ENCODE data around the gene LRRC8A. TPM values are rescaled to one million over a fixed set of nuclear protein-coding genes. Genes with fewer than 3 reads are reported as not detected.

Gene LRRC8A
- total and polyA plus RNA-seq, 2 of the 13 experiments (the other 11 are each of a cell fraction or from before 2014, with no cell fraction given), result 16.1 to 40.6 TPM

DNA sequence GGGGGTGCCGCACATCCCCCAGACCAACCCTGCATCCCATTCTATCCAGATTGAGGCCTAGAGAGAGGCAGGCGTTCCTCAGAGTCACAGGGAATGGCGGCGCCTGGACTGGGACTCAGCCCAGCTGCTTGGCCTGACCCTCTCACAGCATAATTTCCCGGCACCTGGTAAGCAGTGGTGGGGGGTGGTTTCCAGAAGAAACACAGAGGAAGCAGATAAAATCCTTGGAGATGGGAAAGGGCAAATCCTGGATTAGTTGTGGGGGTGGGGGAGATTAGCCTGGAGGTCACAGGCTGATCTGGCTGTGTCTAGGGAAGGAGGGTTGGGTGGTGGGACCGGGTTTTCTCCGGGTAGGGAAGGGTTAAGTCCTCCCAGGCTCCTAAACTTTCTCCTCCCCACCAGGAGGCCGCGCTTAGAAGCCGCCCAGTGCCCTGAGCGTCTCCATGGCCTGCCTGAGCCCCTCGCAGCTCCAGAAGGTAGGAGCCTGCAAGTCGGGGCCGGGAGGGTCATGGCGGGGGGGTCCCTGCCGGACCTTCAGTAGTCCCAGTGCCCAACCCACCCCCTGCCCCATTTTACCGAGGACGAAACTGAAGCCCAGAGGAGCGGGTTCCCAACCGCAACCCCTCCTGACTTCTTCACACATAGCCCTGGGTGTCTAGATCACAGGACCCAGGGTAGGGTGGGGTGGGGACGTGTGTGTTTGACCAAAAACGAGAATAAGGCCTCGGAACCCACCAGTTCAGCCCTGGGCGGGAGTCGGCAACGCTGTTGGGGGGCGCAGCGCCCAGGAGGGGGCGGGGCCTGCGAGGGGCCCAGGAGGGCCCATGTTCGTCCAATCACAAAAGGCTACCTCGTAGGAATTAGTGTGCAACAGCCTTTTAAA is 40.2 kb downstream of the LRRC8A start (continued):
- TF ChIP-seq HNF1A (IDR thresholded peaks at IDR 0.05; ENCODE audit: low read depth), result no peak
- 0 out of 2 replicates have a peak, but pooled peaks have one; percentile 15 for TF ChIP-seq HNF1A (CRISPR knock-in tag; IDR thresholded peaks at IDR 0.05; ENCODE audit: borderline replicate concordance)
- 0 out of 2 replicates have a peak, but pooled peaks have one; percentile 8 for TF ChIP-seq CTCF (CRISPR knock-in tag; IDR thresholded peaks at IDR 0.05)
- TF ChIP-seq ZNF710 (CRISPR knock-in tag; IDR thresholded peaks at IDR 0.05; ENCODE audit: borderline replicate concordance), result no peak
- TF ChIP-seq YEATS2 (CRISPR knock-in tag; IDR thresholded peaks at IDR 0.05; ENCODE audit: borderline replicate concordance), result no peak
- TF ChIP-seq ZNF335 (CRISPR knock-in tag; IDR thresholded peaks at IDR 0.05), result 0 out of 2 replicates have a peak, but pooled peaks have one; percentile 27
- TF ChIP-seq ZFX (CRISPR knock-in tag; IDR thresholded peaks at IDR 0.05; ENCODE audit: low read depth), result peak; percentile 67
- no peak for TF ChIP-seq LCORL (IDR thresholded peaks at IDR 0.05)
- TF ChIP-seq LCORL (CRISPR knock-in tag; IDR thresholded peaks at IDR 0.05), result 0 out of 2 replicates have a peak, but pooled peaks have one; percentile 17
- no peak for TF ChIP-seq NFATC3 (CRISPR knock-in tag; IDR thresholded peaks at IDR 0.05)
- TF ChIP-seq, protein P1, sequence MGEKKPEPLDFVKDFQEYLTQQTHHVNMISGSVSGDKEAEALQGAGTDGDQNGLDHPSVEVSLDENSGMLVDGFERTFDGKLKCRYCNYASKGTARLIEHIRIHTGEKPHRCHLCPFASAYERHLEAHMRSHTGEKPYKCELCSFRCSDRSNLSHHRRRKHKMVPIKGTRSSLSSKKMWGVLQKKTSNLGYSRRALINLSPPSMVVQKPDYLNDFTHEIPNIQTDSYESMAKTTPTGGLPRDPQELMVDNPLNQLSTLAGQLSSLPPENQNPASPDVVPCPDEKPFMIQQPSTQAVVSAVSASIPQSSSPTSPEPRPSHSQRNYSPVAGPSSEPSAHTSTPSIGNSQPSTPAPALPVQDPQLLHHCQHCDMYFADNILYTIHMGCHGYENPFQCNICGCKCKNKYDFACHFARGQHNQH (CRISPR knock-in tag; IDR thresholded peaks at IDR 0.05), result peak; percentile 52
- TF ChIP-seq NFYB (CRISPR knock-in tag; IDR thresholded peaks at IDR 0.05), result peak; percentile 51
- TF ChIP-seq NFIB (CRISPR knock-in tag; IDR thresholded peaks at IDR 0.05; ENCODE audit: borderline replicate concordance), result no peak
- TF ChIP-seq DMAP1 (CRISPR knock-in tag; IDR thresholded peaks at IDR 0.05), result peak; percentile 68; the same call in 1 of the 2 replicates
- TF ChIP-seq, protein P2, sequence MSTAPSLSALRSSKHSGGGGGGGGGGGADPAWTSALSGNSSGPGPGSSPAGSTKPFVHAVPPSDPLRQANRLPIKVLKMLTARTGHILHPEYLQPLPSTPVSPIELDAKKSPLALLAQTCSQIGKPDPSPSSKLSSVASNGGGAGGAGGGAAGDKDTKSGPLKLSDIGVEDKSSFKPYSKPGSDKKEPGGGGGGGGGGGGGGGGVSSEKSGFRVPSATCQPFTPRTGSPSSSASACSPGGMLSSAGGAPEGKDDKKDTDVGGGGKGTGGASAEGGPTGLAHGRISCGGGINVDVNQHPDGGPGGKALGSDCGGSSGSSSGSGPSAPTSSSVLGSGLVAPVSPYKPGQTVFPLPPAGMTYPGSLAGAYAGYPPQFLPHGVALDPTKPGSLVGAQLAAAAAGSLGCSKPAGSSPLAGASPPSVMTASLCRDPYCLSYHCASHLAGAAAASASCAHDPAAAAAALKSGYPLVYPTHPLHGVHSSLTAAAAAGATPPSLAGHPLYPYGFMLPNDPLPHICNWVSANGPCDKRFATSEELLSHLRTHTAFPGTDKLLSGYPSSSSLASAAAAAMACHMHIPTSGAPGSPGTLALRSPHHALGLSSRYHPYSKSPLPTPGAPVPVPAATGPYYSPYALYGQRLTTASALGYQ (CRISPR knock-in tag; IDR thresholded peaks at IDR 0.05), result 0 out of 2 replicates have a peak, but pooled peaks have one; percentile 26
- no peak for TF ChIP-seq ZNF441 (CRISPR knock-in tag; IDR thresholded peaks at IDR 0.05; ENCODE audit: borderline replicate concordance)
